ENCODE results near the gene OSBPL7.

Gene OSBPL7

DNA sequence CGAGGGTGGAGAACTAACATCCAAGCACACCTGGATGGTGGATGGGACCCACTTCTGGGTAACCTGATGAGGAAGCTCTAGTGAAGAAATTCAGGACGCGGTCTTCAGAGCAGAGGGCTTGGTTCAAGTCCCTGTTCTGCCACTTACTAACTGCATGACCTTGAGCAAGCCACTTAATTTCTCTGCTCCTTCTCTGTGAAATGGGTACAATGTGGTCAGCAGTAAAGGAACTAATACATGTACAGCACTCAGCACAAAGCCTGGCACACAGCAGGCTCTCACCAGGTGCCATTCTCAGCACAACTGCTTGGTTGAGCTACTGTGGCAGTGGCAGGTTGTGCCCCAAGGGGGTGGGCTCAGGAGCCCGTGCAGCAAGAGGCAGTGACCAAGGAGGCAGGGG is 1.9 kb upstream of the OSBPL7 start:
- no peak for DNase-seq (ENCODE audit: extremely low read depth, low read depth)
- TF ChIP-seq, protein P1, sequence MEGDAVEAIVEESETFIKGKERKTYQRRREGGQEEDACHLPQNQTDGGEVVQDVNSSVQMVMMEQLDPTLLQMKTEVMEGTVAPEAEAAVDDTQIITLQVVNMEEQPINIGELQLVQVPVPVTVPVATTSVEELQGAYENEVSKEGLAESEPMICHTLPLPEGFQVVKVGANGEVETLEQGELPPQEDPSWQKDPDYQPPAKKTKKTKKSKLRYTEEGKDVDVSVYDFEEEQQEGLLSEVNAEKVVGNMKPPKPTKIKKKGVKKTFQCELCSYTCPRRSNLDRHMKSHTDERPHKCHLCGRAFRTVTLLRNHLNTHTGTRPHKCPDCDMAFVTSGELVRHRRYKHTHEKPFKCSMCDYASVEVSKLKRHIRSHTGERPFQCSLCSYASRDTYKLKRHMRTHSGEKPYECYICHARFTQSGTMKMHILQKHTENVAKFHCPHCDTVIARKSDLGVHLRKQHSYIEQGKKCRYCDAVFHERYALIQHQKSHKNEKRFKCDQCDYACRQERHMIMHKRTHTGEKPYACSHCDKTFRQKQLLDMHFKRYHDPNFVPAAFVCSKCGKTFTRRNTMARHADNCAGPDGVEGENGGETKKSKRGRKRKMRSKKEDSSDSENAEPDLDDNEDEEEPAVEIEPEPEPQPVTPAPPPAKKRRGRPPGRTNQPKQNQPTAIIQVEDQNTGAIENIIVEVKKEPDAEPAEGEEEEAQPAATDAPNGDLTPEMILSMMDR (IDR thresholded peaks at IDR 0.05; ENCODE audit: low read depth, low read length, missing control alignments): no peak
- no peak overlapping the region for H3K4me3 ChIP-seq (replicated peaks; ENCODE audit: low read depth, low read length)

DNA sequence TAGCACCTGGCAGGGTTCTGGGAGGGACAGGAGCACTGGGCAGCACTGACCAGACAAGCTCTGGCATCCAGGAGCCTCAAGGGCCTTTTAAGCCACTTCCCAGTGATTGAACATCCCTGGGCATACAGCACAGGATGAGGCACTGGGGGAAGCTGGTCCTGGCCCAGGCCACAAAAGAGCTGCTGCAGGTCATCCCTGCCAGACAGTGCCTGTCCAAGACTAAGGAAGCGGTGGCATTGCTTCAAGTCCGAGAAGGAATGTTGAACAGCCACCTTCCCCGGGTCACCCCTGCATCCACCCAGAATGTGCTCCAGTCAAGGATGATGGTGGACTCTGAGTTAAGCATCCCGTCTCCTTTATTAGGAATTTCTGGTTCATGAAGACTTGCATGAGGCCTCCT is 1.2 kb upstream of the OSBPL7 start:
- DNase-seq (ENCODE audit: extremely low read depth, low read depth): no peak
- TF ChIP-seq, protein P1 (IDR thresholded peaks at IDR 0.05; ENCODE audit: low read depth, low read length, missing control alignments): no peak
- no peak overlapping the region for H3K4me3 ChIP-seq (replicated peaks; ENCODE audit: low read depth, low read length)

DNA sequence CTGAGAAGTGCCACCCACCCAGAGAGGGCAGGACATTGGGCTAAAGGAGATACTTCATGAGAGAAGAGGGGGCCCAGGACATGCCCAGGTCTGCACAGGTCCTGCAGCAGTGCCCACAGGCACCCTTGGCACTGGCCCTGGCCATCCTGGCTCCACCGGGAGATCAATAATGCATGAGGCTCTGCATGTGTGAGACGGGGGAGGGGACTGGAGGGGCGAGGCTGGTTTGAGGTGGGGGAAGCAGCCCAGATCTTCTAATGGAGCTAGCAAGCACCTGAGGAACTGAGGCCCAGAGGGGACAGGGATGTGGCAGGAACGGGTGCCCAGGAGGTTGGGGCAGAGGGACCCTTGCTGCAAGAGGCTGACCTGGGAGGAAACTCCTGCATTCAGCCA is 567 bp downstream of the OSBPL7 start:
- DNase-seq (ENCODE audit: extremely low read depth, low read depth): no peak
- TF ChIP-seq, protein P1 (IDR thresholded peaks at IDR 0.05; ENCODE audit: low read depth, low read length, missing control alignments): no peak
- peak overlapping the region; percentile 57 for H3K4me3 ChIP-seq (replicated peaks; ENCODE audit: low read depth, low read length)

DNA sequence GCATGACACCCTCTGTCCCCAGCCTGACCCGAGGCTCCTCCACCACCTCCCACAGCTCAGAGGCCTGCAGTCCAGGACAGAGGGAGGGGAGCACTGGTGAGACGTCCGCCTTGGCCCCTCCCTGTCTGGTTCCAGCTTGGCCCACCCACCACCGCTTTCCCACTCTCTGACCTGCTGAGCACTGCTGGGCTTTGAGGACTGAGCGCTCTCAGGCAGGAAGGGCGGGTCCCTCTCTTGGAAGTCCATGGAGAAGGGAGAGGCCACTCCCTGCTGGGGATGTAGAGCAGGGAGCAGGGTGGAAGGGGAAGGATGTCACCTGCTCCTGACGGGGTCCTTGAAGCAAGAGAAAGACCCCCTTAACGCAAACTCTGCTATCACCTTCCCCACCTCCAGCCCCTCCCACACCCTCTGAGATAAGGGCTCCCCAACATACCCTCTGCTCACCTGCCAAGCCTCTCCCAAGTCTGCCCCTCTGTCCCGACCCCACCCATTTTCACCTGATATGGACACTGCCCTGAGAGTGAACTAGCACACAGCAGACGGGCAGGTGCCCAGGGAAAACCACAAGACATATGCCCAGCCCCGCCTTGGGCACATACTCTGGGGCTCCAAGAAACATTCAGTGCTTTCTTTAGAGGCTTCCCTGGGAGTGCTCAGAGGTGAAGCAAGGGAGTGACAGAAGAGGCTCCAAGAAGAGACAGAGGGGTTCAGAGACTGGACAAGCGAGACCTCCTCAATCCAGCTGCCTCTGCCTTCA is 1.4 kb downstream of the OSBPL7 start:
- H3K4me3 ChIP-seq (replicated peaks; ENCODE audit: low read depth, low read length): no peak overlapping the region
- TF ChIP-seq, protein P1 (IDR thresholded peaks at IDR 0.05; ENCODE audit: low read depth, low read length, missing control alignments): no peak
- no peak for DNase-seq (ENCODE audit: extremely low read depth, low read depth)

DNA sequence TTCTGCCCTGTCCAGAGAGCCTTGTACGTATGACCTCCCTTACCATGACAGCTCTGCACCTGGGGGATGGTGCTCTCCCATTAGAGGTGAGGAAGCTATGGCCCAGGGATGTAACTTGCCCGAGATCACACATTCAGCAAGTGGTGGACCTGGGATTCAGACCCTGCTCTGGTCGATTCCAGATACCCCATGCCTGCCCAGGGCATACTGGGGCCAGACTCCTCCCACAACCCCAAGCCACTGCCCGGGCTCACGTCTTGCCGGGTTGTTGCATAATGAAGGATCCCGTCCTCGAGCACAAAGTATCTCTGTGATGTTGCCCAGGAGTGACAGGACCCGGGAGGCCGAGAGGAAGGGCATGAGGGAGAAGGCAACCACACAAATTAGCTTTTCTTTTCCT is 2.1 kb downstream of the OSBPL7 start:
- TF ChIP-seq, protein P1 (IDR thresholded peaks at IDR 0.05; ENCODE audit: low read depth, low read length, missing control alignments): no peak
- no peak overlapping the region for H3K4me3 ChIP-seq (replicated peaks; ENCODE audit: low read depth, low read length)
- no peak for DNase-seq (ENCODE audit: extremely low read depth, low read depth)

DNA sequence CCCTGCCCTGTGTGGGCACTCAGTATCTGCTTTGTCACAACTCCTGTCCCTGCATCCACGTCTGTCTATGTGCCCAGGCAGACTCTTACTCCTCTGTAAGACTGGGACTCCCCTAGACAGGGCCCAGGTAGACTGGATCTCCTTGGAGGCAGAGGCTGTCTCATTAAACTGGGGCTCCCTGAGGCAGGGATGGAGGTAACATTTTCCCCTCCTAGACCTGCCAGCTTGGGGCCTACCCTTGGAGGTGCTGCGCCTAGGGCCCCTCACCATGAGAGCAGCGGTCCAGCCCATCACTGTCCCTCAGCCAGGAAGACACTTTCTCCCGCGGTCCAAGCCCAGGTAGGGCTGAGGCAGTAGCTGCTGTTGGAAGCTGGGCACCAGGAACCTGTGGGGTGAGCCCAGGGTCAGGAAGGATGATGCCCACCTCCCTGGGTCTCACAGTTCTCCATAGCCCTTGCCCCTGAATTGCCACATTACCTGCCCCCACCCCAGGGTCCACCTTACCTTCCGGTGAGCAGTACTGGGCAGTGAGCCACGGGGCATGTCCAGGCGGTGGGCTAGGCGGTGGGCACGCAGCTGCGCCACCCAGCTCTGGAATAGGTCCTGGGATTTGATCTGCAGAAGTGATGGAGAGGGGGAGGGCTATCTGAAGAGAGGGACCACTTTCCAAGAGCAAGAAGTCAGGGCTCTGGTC is 3.4 kb downstream of the OSBPL7 start:
- H3K4me3 ChIP-seq (replicated peaks; ENCODE audit: low read depth, low read length): no peak overlapping the region
- TF ChIP-seq, protein P1 (IDR thresholded peaks at IDR 0.05; ENCODE audit: low read depth, low read length, missing control alignments): no peak
- no peak for DNase-seq (ENCODE audit: extremely low read depth, low read depth)

All from HFF-Myc (cell line).